Lower leg skin (tissue), 4 donors: Measurements from ENCODE around the gene PLIN4. TPM values are rescaled to one million over a fixed set of nuclear protein-coding genes. Genes with fewer than 3 reads are reported as not detected.

Experiments used
- DNase-seq, 2 donors: peaks; one replicate each; pipeline ENCODE4 v3.0.0-alpha.2; 2019; ENCODE audit warnings: low spot score in 2 of 2
- H3K4me3 ChIP-seq: fragments of 200-600 bp; sonication (generic); 2 replicates; pipeline ENCODE4 v1.5.1; 2017; ENCODE audit warnings: mild to moderate bottlenecking, low read depth; ENCODE audit not compliant: poor library complexity, severe bottlenecking
- CTCF ChIP-seq, 3 donors: fragments of 450-650 bp; IDR thresholded peaks; one replicate each; pipeline ENCODE4 v1.5.1; 2016; ENCODE audit warnings: antibody characterized with exemption in 3 of 3, mild to moderate bottlenecking in 3 of 3, moderate library complexity in 2 of 3
- POLR2A ChIP-seq, 2 donors: fragments of 450-650 bp; IDR thresholded peaks; one replicate each; pipeline ENCODE4 v1.6.1; 2016 to 2017; ENCODE audit warnings: antibody characterized with exemption in 2 of 2, mild to moderate bottlenecking in 1 of 2, moderate library complexity in 1 of 2
- WGBS, 2 donors: methylation state at CpG; one replicate each; pipeline ENCODE4 v1.1.5; 2018; 5-methylcytosine and 5-hydroxymethylcytosine counted together
- intact Hi-C: fragments of 100-400 bp; cut with DNase I; formaldehyde crosslinking; loops from one replicate; pipeline ENCODE4 v1.15.0; 2023; ENCODE audit warnings: low total_unique reads
- total RNA-seq, 4 donors: library from RNA; depleted of rRNA; stranded (reverse); fragments of >200 nt; gene quantifications; one replicate each; pipeline ENCODE4 v1.1.0, GENCODE V29; 2016

The PLIN4 gene
- total RNA-seq, 4 donors from 2014 or later: 10.6 to 55.1 (median 24.2) TPM

- 86 to 93% methylated on average over 18 to 24 of the region's 25 CpGs for WGBS, 2 donors
Measured at GRCh38 chr19:4501691-4502090, 16.6 kb downstream of the PLIN4 start.

GRCh38 chr19:4500841-4501591 lies 17.3 kb downstream of the PLIN4 start:
- TF ChIP-seq CTCF (IDR thresholded peaks at IDR 0.05) (no peak), POLR2A (IDR thresholded peaks at IDR 0.05) (no peak)
- 93 to 94% methylated on average over 24 to 29 of the region's 29 CpGs for WGBS, 2 donors
- intact Hi-C loops: no loop called here
- no peak for DNase-seq
- H3K4me3 ChIP-seq: no peak overlapping the region

More at GRCh38 chr19:4501691-4502090, 16.6 kb downstream of the PLIN4 start:
- TF ChIP-seq CTCF (IDR thresholded peaks at IDR 0.05) (no peak), POLR2A (IDR thresholded peaks at IDR 0.05) (no peak)
- H3K4me3 ChIP-seq: no peak overlapping the region
- intact Hi-C loops: no loop called here
- DNase-seq: no peak

- DNase-seq: no peak
- no peak for TF ChIP-seq POLR2A (IDR thresholded peaks at IDR 0.05)
- TF ChIP-seq CTCF (IDR thresholded peaks at IDR 0.05): no peak
- 91 to 93% methylated on average over 15 of the region's 15 CpGs for WGBS, 2 donors
- intact Hi-C loops: no loop called here
- H3K4me3 ChIP-seq: no peak overlapping the region
Measured at GRCh38 chr19:4499855-4500254, 18.4 kb downstream of the PLIN4 start.

GRCh38 chr19:4499318-4499717 lies 19.0 kb downstream of the PLIN4 start:
- no peak overlapping the region for H3K4me3 ChIP-seq
- no peak for DNase-seq
- no peak for TF ChIP-seq POLR2A (IDR thresholded peaks at IDR 0.05)
- intact Hi-C loops: no loop called here
- WGBS, 2 donors: 95% methylated on average over 23 of the region's 23 CpGs

- intact Hi-C loops: no loop called here
- no peak for DNase-seq
- 90 to 95% methylated on average over 11 to 12 of the region's 12 CpGs for WGBS, 2 donors
- TF ChIP-seq POLR2A (IDR thresholded peaks at IDR 0.05) (no peak), CTCF (IDR thresholded peaks at IDR 0.05) (no peak)
- H3K4me3 ChIP-seq: no peak overlapping the region
Measured at GRCh38 chr19:4498694-4499093, 19.6 kb downstream of the PLIN4 start.

GRCh38 chr19:4497770-4498389 lies 20.4 kb downstream of the PLIN4 start:
- WGBS, 2 donors: 92 to 97% methylated on average over 23 to 25 of the region's 25 CpGs
- H3K4me3 ChIP-seq: no peak overlapping the region
- DNase-seq: no peak
- TF ChIP-seq POLR2A (IDR thresholded peaks at IDR 0.05) (no peak), CTCF (IDR thresholded peaks at IDR 0.05) (no peak)
- intact Hi-C loops: no loop called here
